Ishikawa (cell line): ENCODE results near the gene CAB39.

ENCODE experiments used
- CEBPB ChIP-seq: IDR thresholded peaks from 2 replicates; pipeline ENCODE4 v1.6.1; 2012
- CREB1 ChIP-seq: IDR thresholded peaks from 2 replicates; pipeline ENCODE4 v1.6.1; 2012; ENCODE audit warnings: low read depth
- EGR1 ChIP-seq: IDR thresholded peaks from 2 replicates; pipeline ENCODE4 v1.6.1; 2012
- EP300 ChIP-seq: IDR thresholded peaks from 2 replicates; pipeline ENCODE4 v1.6.1; 2012; ENCODE audit warnings: borderline replicate concordance
- FOXM1 ChIP-seq: IDR thresholded peaks from 2 replicates; pipeline ENCODE4 v1.6.1; 2012; ENCODE audit warnings: low read depth, borderline replicate concordance
- MAX ChIP-seq: IDR thresholded peaks from 2 replicates; pipeline ENCODE4 v1.6.1; 2012
- NFIC ChIP-seq: IDR thresholded peaks from 2 replicates; pipeline ENCODE4 v1.6.1; 2012
- RAD21 ChIP-seq: IDR thresholded peaks from 2 replicates; pipeline ENCODE4 v1.6.1; 2012; ENCODE audit warnings: low read depth
- TAF1 ChIP-seq: IDR thresholded peaks from 2 replicates; pipeline ENCODE4 v1.6.1; 2012; ENCODE audit warnings: low read depth, mild to moderate bottlenecking
- TCF12 ChIP-seq: IDR thresholded peaks from 2 replicates; pipeline ENCODE4 v1.6.1; 2012; ENCODE audit warnings: low read depth
- TEAD4 ChIP-seq: IDR thresholded peaks from 2 replicates; pipeline ENCODE4 v1.6.1; 2012
- YY1 ChIP-seq: IDR thresholded peaks from 2 replicates; pipeline ENCODE4 v1.6.1; 2012; ENCODE audit warnings: low read depth
- ZBTB7A ChIP-seq: IDR thresholded peaks from 2 replicates; pipeline ENCODE4 v1.6.1; 2012; ENCODE audit warnings: low read depth
- TF ChIP-seq, protein P1 (sequence below): IDR thresholded peaks from 2 replicates; pipeline ENCODE4 v1.6.1; 2012; ENCODE audit warnings: low read depth, mild to moderate bottlenecking
- TF ChIP-seq, protein P2 (sequence below): IDR thresholded peaks from 2 replicates; pipeline ENCODE4 v1.6.1; 2012

The CAB39 gene

GRCh38 chr2:230671117-230671516, 41.5 kb upstream of the CAB39 start:
- TF ChIP-seq TAF1, result no peak
- TF ChIP-seq RAD21, result no peak
- no peak for TF ChIP-seq TEAD4
- no peak for TF ChIP-seq EP300
- TF ChIP-seq EGR1, result no peak
- no peak for TF ChIP-seq CREB1
- no peak for TF ChIP-seq CEBPB
- no peak for TF ChIP-seq TCF12
- TF ChIP-seq FOXM1, result no peak
- TF ChIP-seq YY1, result no peak
- no peak for TF ChIP-seq NFIC
- no peak for TF ChIP-seq ZBTB7A
- TF ChIP-seq, protein P1, sequence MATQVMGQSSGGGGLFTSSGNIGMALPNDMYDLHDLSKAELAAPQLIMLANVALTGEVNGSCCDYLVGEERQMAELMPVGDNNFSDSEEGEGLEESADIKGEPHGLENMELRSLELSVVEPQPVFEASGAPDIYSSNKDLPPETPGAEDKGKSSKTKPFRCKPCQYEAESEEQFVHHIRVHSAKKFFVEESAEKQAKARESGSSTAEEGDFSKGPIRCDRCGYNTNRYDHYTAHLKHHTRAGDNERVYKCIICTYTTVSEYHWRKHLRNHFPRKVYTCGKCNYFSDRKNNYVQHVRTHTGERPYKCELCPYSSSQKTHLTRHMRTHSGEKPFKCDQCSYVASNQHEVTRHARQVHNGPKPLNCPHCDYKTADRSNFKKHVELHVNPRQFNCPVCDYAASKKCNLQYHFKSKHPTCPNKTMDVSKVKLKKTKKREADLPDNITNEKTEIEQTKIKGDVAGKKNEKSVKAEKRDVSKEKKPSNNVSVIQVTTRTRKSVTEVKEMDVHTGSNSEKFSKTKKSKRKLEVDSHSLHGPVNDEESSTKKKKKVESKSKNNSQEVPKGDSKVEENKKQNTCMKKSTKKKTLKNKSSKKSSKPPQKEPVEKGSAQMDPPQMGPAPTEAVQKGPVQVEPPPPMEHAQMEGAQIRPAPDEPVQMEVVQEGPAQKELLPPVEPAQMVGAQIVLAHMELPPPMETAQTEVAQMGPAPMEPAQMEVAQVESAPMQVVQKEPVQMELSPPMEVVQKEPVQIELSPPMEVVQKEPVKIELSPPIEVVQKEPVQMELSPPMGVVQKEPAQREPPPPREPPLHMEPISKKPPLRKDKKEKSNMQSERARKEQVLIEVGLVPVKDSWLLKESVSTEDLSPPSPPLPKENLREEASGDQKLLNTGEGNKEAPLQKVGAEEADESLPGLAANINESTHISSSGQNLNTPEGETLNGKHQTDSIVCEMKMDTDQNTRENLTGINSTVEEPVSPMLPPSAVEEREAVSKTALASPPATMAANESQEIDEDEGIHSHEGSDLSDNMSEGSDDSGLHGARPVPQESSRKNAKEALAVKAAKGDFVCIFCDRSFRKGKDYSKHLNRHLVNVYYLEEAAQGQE, result no peak
- TF ChIP-seq MAX, result no peak
- TF ChIP-seq, protein P2, sequence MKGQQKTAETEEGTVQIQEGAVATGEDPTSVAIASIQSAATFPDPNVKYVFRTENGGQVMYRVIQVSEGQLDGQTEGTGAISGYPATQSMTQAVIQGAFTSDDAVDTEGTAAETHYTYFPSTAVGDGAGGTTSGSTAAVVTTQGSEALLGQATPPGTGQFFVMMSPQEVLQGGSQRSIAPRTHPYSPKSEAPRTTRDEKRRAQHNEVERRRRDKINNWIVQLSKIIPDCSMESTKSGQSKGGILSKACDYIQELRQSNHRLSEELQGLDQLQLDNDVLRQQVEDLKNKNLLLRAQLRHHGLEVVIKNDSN, result no peak

DNA sequence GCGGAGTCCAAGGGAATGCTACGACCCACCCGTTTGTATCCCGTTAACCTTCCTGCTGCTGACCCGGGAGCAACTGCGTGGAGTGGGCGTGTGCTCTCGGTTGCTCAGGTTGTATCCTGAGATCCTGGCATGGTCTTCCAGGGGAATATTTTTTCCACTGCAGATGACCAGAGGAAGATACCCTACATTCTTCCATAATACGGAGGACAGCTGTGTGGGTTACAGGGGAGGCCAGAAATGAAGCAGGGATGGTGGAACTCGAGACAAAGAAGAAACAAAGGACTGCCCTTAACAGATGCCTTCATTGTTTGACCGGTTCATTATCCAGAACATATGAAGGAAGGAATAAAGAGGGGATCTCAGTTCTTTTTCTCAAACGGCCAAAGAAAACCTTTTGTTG, 39.8 kb upstream of the CAB39 start:
- TF ChIP-seq TEAD4, result no peak
- TF ChIP-seq MAX, result no peak

DNA sequence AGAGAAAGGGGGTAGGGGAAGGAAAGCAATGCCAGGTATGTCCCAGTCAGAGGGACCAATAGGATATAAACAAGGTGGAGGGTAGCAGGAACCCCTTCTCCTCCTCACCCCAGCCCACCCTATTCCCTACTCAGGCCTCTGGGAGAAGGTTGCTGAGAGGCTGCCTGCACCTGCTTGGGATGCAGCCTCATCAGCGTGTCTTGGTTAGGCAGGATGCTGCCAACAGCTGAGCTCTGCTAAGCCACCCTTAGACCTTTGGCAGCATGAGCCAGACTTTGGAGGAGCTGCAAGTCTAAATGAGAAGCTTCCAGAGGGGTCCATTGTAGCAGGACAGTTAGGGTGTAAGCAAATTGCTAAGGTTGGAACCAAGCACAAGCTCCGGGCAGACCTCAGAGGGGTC, 38.2 kb upstream of the CAB39 start:
- TF ChIP-seq TEAD4 (no peak), TAF1 (no peak), TCF12 (no peak), RAD21 (no peak), CEBPB (no peak), YY1 (no peak)
- TF ChIP-seq, protein P2, result no peak

DNA sequence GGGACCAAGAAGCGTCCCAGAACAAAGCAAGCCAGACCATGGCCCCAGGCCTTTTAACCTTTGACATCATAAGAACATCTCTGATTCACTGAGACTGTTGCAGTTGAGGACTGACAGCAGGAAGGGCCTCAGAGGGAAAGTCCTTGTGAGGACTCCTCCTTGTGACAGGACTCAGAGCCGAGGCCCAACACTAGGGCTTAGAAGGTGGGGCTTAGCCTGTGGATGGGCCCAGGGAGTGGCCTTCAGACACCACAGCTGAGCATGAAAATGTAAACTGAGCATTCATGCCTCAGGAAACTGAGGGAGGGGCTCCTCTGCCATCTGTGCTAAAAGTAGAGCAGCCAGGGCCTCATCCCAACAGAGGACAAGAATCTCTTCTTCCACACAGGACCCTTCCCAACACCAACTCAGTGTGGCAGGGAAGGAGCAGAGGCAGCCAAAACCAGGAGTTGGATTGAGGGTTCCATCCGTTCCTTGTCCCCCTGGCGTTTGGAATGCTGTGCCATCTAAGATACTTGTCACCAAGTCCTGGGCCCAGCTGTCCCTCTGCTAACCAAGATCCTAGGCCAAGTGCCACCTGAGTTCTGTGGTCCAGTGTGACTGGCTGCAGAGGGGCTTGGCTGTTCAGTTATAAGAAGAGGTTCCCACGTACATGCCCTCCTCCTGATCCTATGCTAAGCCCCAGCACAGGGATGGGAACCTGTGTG, 37.5 kb upstream of the CAB39 start:
- TF ChIP-seq CEBPB (no peak), TEAD4 (no peak), FOXM1 (no peak), EGR1 (no peak), TAF1 (no peak), ZBTB7A (no peak), RAD21 (no peak), TCF12 (no peak), EP300 (no peak), NFIC (no peak), YY1 (no peak), MAX (no peak)

- TF ChIP-seq CEBPB (no peak), EP300 (no peak), NFIC (no peak), EGR1 (no peak), TEAD4 (no peak), FOXM1 (no peak), ZBTB7A (no peak), YY1 (no peak), CREB1 (no peak), MAX (no peak), TCF12 (no peak), TAF1 (no peak)
- TF ChIP-seq, protein P2, result no peak
- TF ChIP-seq, protein P1, result no peak
These were observed 36.1 kb upstream of the CAB39 start for GRCh38 chr2:230676546-230676945.
